GM19023 (cell line): ENCODE results near the gene SOCS7.

Source experiments
- ATAC-seq: cut with Tn5 transposase; IDR thresholded peaks from one replicate; pipeline ENCODE4 v1.9.1; 2021; ENCODE audit warnings: mild to moderate bottlenecking, moderate library complexity; ENCODE audit not compliant: unreplicated experiment

The SOCS7 gene

DNA sequence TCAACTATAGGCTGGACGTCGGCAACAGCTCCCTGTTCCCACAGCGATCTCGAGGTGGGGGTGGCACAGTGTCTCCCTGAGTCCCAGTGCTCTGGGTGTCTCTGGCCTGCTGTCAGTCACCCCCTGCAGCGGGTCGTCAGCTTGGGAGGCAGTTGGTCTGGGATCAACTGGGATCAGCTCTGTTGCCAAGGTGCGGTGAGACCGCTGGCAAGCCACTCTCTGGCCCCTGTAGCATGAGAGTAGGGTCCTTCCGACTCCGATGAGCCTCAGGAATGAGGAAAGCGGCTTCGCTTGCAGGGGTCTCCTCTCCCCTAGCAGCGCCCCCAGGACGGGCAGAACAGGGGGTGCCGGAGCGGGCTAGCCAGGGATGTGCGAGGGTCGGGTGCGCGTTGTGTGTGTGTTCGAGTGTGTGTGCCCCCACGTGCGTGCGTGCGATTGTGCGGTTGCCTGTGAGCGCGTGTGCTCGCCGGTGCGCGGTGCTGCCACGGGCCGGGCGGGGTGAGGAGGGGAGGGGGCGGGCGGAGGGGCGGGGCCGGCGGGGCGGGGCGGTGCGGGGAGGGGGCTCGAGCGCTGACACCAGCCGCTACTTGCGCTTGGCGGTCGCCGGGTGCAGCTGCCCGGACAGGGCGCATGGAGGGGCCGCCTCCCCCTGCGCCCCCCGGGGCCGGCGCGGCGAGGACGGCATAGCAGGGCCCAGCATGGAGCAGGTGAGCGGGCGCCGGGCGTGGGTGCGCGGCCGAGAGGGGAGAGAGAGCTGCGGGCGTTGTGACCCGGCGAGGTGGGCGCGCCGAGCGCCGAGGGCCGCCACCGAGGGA, 67.3 kb downstream of the SOCS7 start:
- no peak for ATAC-seq

DNA sequence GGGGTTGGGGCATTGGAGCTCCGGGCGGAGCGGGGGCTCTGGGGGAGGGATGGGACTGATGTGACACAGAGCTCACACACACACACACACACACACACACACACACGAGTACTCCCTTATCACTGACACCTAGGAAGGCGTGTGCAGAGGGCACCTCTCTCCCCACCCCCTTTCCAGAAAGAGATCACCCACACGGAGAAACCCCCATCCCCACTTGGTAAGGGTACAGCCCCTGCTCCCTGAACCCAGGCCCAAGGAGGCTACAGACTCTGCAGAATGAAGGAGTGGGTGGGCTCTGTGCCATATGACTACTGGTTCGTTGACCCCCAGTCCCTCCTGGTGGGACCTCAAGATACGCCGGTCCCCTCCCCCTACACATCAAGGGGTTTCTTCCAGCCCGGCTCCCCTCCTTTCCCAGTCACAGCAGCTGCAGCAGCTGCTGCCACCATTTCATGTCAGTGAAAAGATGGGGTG, 67.9 kb downstream of the SOCS7 start:
- no peak for ATAC-seq

DNA sequence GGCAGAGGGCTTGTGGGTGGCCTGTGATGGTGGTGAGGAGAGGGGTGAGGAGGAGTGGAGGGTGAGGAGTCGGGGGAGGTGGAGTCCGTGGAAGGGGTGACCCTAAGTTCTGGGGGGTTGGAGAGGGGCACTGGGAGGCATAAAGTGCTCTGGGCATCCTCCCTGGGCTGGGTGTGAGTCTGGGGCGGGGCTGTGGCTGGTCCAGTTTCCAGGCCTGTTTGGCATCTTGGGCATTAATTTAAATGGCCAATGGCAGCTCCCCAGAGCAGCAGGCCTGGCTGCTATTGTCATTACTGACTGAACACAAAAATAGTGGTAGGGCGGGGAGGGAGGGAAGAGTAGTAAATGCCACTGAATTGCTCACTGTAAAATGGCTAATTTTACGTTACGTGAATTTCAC, 68.9 kb downstream of the SOCS7 start:
- ATAC-seq, result no peak

DNA sequence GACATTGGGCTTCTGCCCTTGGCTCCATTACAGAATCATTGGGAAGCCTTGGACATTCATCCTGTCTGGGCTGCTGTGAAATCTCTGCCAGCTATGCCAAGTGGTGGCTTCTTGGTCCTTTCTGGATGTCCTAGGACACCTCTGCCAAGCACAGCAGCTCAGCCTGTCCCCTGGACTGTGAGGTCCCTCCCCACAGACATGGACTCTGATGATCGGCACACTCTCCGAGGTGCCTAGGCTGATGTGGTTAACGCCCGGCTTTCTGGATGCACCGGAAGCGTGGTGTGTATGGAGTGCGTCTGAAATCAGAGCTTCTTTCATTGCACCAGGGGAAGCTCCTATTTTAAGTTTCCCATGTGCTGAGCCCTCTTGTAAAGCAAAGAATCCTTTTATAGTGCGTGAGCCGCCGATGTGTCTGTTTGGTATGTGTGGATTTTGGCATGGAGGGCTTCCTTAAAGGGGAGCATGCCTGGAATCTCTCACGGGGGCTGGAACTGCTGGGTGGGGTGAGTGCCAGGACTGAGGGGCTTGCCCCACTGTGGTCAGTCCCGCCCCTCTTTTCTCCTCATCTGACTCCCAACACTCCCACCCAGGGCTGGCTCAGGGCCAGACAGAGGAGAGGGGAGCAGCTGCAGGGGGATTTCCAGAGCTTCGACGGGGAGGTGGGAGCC, 69.7 kb downstream of the SOCS7 start:
- ATAC-seq, result no peak

DNA sequence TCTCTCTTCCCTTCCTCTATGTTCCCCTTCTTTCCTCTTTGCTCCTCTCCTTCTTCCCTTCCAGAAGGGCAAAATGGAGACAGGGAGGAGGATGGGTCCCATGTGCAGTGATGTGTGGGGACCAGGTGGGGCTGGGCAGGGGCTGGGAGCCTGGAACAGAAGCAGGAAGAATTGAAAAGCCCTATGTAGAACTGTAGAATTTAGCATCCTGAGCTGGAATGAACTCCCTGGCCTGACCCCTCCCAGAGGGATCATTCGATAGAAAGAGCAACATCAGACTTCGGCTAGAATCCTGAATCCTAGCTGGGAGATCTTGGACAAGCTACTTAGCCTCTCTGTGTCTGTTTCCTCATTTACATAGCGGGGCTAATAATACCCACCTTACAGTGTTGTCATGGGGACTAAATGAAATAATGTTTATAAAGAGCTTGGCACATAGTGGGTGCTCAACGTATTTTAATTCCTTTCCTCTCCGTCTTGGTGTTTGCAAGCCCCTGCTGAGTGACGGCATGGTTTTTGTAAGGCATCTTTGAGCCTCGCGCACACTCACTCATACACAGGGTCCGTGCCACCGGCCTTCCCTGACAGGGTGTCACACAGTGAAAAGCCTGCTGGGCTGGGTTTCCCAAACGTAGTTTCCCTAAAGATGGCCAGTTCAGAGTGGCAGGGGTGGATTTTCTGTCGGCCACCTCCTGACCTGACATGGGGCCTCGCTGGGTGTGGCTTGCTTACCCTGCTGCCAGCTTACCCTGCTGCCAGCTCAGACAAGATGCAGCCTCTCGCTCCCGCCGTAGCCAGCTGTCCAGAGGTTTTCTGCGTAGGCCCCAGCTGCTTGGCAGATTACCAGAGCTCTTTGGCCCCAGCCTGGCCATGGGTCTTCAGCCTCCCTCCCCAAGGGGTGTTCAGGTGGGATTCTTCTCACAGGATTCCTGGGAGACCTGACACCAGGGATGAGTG, 70.5 kb downstream of the SOCS7 start:
- no peak for ATAC-seq

DNA sequence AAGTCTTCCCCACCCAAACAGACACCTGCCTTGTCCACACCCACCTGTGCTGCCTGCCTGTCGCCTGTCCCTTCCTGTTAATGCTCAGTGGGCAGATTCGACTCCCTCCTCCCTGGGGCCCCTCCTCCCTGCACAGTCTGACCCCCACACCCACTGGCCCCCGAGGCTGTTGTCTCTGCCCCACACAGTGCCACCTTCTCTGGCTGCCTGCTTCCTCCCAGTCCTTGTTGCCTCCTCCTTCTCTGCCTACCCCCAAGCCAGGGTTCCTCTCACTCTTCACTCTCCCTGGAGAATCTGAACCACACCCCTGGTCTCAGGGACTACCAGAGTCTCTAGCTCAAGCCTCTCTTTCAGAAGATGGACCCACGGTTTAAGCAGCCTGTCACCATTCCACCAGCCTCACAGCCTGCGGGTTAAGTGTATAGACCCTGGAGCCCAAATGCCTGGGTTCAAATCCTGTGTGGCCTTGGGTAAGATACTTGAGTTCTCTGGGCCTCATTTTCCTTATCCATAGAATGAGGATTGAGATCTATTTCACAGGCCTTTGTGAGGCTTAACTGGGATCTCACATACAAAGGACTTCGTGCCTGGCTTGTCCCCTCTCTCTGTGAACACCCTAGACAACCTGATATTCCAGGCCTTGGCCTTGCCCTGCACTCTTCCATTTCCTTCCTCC, 72.8 kb downstream of the SOCS7 start:
- ATAC-seq, result no peak

DNA sequence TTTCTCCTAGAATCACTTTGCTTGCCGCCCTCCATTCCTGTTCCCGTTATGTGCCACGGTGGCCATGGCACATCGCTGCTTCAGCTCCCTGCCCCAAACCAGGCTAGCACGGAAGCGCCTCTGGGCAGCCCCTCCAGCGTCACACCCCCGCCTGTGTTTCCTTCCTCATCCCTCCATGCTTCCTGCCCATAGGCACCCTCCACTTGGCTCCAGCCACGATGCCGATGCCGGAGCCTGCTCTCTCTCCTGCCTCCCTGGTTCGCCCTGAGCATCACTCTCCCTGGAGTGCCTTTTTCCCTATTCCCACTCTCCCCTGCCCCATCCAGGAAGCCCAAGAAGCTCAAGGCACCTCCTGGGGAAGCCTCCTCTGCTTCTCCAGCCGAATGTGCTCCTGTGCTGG, 73.4 kb downstream of the SOCS7 start:
- no peak for ATAC-seq

DNA sequence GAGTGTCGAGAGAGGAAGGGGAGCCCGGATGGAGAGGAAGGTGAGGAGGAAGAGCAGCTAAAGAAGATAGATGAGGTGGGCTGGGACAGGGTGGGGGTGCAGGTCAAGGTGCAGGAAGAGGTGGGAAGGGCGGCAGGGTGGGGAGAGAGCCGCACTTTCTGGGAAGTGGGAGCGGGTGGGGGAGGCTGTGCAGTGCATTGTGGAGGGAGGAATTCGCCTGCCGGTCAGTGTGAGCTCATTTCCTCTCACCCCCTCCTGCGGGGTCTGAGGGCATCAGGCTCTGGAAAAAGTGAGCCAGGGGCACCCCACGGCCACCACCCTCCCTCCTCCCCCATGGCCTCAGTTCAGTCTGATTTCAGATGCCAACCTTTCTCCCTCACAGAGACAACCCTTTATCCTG, 74.1 kb downstream of the SOCS7 start:
- no peak for ATAC-seq

DNA sequence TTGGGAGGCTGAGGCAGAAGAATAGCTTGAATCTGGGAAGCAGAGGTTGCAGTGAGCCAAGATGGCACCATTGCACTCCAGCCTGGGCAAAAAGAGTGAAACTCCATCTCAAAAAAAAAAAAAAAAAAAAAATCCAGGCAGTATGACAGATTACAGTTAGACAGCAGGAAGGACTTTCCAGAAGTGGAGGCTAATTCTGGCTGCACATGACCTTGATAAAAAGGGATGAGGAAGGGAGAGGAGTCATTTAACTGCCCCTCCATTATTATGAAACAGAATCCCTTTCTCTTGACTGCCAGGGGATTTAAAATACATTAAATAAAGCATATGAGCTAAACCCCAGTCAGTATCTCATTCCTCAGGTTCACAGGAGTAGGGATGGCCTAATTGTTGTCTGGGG, 74.8 kb downstream of the SOCS7 start:
- no peak for ATAC-seq

DNA sequence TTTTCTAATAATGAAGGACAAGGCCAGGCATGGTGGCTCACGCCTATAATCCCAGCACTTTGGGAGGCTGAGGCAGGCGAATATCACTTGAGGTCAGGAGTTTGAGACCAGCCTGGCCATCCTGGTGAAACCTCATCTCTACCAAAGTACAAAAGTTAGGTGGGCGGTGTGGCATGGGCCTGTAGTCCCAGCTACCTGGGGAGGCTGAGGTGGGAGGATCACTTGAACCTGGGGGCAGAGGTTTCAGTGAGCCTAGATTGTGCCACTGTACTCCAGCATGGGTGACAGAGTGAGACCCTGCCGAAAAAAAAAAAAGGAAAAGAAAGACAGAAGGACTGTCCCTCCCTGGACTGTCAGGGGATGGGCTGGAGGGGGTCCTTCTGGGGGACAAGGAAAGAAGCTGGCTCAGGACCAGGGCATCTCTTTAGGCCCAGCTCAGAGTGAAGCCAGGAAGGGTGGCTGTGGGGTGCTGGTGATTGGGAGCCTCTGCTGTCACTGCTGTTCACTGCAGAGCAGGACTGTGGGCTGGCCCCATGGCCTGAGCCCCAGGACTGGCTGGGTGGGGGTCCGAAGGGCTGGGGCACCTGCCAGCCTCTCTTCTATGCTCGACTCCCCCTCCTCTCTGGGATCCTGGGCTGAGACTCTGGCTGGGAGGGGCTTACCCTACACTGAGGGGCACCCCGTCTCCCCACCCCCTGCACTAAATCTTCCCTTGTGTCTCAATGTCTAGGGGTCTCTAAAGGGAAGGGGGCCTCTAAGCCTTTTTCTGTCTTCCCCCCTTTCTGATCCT, 75.7 kb downstream of the SOCS7 start:
- ATAC-seq, result no peak

DNA sequence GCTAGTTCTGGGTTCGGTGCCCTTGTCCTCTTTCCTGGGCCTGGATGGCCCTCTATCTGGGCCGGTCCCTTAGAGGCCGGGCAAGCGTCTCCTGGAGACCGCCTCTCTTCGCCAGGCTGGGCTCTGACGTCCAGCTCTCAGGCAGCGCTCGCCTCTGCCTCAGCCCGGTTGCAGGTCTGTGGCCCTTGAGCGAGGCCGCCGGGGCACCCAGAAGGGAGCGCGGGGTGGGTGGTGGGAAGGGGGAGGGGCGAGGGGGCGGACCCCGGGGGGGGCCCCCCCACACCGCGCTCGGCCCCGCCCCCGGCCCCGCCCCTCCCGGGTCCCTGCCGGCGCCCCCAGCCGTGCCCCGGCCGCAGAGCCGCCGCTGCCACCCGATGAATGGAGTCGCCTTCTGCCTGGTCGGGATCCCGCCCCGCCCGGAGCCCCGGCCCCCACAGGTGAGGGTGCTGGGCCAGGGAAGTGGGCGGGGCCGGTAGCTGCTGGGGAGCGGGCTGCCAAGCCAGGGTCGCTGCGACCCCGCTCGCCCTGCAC, 76.5 kb downstream of the SOCS7 start, which contains the start of gene ARHGAP23:
ARHGAP23 (plus strand) TSS at position 353 of the 531 bp plus-strand sequence; CDS start at position 375, 22 bp downstream.
- no peak for ATAC-seq

DNA sequence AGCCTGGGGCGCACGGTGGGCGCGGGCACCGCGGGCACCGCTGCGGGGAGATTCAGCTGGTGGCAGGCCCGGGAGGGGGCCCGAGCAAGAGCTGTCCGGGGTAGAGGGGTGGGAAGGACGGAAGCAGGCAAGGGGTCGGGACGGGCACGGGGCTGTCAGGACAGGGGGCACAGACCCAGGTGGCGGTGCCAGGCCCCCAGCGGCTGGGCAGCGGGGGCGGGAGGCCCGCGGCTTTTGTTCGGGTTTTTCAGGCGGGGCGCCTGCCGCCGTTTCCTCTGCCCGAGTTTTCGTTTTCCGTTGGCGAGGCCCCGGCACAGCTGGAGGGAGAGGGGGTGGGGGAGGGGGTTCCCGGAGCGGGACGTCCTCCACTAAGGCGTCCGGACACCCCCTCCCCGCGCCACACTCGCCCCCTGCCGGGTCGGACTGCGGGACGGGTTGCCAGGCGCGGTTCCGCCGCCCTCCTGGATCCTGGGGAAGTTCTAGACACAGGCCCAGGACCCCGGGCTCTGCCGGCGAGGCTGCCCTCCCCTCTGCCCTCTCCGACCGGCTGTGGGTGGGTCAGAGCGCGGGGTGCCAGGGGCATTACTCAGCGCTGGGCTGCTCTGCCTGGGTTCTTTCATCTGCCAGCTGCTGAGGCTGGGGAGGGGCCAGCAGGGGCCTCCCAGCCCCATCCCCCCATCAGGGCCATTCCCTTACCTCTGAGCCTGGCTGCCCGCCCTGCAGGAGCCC, 77.2 kb downstream of the SOCS7 start:
- no peak for ATAC-seq

DNA sequence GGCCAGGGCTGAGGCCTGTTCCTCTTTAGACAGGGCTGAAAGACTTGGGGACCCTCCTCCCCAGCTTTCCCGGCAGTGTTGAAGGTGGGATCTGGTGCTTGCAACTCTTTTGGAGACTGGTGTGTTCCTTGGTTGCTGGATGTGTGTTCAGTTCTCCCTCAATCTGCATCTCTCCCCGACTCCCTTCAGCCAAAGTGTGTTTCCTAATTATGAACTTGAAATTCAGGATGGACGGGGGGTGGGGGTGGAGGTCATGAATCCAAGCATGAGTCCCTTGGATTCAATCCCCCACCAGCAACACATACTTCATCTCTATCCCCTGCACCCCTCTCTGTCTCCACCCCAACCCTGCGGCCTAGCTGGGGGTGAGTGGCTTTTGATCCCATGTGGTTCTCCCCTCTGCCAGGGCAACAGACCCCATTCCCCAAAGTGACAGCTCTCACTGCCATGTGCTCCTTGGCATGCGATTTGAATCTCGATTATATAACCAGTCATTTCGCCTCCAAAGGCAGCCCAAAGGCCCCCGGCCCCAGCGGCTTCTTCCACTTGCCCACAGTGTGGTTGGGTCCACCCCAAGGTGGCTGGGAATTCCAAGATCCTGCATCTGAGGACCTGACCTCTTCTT, 77.9 kb downstream of the SOCS7 start:
- ATAC-seq, result no peak

DNA sequence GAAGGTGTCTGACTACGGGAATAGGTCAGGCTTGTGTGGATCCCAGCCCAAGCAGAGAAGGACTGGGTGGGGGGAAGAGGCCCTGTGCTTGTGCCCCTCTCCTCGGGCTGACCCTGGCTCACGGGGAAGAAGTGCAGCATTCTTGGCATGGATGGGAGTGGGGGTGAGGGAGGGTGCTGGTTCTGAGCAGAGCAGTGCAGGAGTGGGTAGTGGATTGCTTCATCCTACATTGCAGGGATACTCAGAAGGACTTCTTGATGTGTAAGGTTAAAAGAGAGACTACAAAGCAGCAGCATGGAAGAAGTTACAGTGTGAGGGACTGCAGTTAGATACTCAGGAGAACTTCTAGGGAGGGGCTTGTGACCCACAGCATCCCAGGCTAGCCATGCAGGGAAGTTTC, 78.7 kb downstream of the SOCS7 start:
- ATAC-seq, result no peak

DNA sequence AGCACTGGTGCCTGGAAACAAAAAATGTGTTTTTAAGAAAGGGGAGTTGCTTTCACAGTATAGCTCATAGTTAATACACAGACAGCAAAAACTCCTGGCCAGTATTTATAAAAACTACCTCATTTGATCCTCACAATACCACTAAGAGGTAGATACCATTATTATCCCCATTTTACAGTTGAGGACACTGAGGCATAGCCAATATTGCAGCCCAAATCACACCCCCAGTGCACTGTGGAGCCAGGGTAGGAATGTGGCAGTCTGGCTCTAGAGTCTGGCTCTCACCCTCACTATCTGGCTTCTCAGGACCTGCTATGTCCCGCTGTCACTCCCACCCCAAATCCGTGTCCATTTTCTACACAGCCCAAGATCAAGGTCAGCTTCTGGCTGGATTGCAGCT, 79.2 kb downstream of the SOCS7 start:
- no peak for ATAC-seq

DNA sequence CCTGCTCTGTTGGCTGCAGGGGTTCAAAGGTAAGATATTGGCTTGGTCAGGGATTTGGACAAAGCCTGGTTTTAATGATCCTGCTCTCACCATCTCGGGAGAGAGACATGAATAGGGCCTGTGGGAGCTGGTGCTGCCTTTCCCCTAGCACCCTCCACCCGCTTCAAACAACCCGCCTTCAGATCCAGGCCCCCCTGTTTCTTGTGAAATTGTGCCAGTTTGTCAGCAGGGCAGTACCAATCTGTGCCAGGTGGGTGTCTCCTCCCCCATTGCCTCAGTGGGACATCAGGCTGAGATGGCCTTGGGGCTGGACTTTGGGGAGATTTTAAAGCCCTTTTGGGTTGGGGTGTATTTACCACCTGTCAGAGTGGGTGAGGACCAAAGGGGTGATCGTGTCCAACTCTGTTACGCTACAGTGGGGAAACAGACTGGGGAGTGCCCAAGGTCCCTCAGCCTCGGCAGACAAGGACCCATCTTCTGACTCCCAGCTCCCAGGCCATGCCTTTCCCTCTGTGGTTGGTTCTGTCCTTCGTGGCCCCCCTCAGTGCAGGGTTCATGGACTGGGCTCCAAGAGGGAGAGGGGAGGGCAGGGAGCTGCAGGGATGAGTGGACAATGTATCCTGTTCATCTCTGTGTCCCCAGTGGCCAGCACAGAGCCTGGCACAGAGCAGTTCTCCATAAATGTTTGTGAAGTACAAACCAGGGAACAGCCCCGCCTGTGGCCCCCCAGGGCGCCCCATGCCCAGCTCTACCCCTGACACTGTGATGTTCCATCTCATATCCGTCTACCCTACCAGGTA, 79.9 kb downstream of the SOCS7 start:
- no peak for ATAC-seq

DNA sequence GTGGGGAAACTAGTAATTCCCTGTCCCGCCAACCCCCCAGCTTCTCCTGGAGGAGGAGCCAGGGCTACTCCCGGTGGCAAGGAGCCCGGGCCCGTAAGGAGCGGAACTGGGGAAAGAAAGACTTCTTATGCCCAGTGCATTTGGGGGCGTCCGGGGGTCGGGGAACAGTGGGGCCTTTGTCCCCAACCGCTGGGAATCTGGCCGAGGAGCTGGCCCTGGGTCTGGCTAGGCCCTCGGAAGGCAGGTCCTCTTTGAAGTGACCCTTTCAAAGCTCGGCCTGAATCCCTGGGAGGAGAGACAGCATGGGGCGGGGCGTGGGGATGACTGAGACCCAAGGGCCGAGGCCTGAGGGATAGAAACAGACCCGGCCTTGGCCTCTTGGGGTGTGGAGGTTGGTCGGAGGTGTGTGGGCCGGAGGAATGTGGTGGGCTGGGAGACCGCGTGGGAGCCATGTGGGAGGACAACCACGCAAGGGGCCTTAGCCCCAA, 82.6 kb downstream of the SOCS7 start:
- ATAC-seq, result no peak
